Testis (tissue), 3 donors: Measurements from ENCODE around the gene LPP. TPM values are rescaled to one million over a fixed set of nuclear protein-coding genes. Genes with fewer than 3 reads are reported as not detected.

ENCODE experiments used
- DNase-seq: peaks from one replicate; pipeline ENCODE4 v3.0.0-alpha.2; 2019
- H3K27ac ChIP-seq, 2 donors: fragments of 200-600 bp; sonication (generic); one replicate each; pipeline ENCODE4 v1.5.1; 2019
- H3K27me3 ChIP-seq: fragments of 200-600 bp; sonication (generic); one replicate; pipeline ENCODE4 v1.5.1; 2019
- H3K36me3 ChIP-seq: fragments of 200-600 bp; sonication (generic); one replicate; pipeline ENCODE4 v1.5.1; 2017; ENCODE audit warnings: low read depth; ENCODE audit errors: missing control alignments
- H3K4me1 ChIP-seq: fragments of 200-600 bp; sonication (generic); one replicate; pipeline ENCODE4 v1.5.1; 2019
- H3K4me3 ChIP-seq, 2 donors: fragments of 200-600 bp; sonication (generic); one replicate each; pipeline ENCODE4 v1.5.1; 2017 to 2019
- H3K9me3 ChIP-seq: fragments of 200-600 bp; sonication (generic); one replicate; pipeline ENCODE4 v1.5.1; 2017
- POLR2A ChIP-seq: fragments of 450-650 bp; IDR thresholded peaks from one replicate; pipeline ENCODE4 v1.6.1; 2017; ENCODE audit warnings: antibody characterized with exemption, mild to moderate bottlenecking, moderate library complexity
- WGBS, 2 donors: methylation state at CpG; one replicate each; pipeline ENCODE4 v1.1.5; 2018; 5-methylcytosine and 5-hydroxymethylcytosine counted together
- intact Hi-C: fragments of 100-400 bp; cut with DNase I; formaldehyde crosslinking; loops from one replicate; pipeline ENCODE4 v1.15.1; 2023; ENCODE audit warnings: low total_unique reads
- polyA plus RNA-seq: library from polyadenylated mRNA; stranded (reverse); fragments of 350-450 nt; fragmentation: Illumina TruSeq; extraction: RNeasy Lipid Tissue Mini Kit (QIAGEN cat#74804); gene quantifications from one replicate; pipeline ENCODE4 v1.2.3, GENCODE V29; 2014; ENCODE audit warnings: low read depth, low replicate concordance; ENCODE audit not compliant: insufficient read depth
- total RNA-seq, 2 donors: library from RNA; depleted of rRNA; stranded (reverse); fragments of >200 nt; gene quantifications; one replicate each; pipeline ENCODE4 v1.2.3, GENCODE V29; 2016
- TF ChIP-seq, protein P1 (sequence below), 3 experiments: fragments of 450-650 bp in 2 of 3; fragments of 200-600 bp in 1 of 3; sonication (generic) in 1 of 3; IDR thresholded peaks; one replicate each; pipeline ENCODE4 v1.5.1; 2016 to 2019; ENCODE audit warnings: antibody characterized with exemption in 3 of 3, mild to moderate bottlenecking in 2 of 3, moderate library complexity in 1 of 3

Gene LPP
- total and polyA plus RNA-seq, 3 donors from 2014 or later, result 89.9 to 135 (median 132) TPM

GRCh38 chr3:188230962-188231361 lies 77.0 kb downstream of the LPP start:
- Histone ChIP-seq H3K27ac (no peak overlapping the region), H3K4me3 (no peak overlapping the region), H3K27me3 (no peaks in the 10 kb centered on the region), H3K9me3 (no peaks in the 10 kb centered on the region), H3K4me1 (no peaks in the 10 kb centered on the region), H3K36me3 (no peaks in the 10 kb centered on the region)
- TF ChIP-seq, protein P1, sequence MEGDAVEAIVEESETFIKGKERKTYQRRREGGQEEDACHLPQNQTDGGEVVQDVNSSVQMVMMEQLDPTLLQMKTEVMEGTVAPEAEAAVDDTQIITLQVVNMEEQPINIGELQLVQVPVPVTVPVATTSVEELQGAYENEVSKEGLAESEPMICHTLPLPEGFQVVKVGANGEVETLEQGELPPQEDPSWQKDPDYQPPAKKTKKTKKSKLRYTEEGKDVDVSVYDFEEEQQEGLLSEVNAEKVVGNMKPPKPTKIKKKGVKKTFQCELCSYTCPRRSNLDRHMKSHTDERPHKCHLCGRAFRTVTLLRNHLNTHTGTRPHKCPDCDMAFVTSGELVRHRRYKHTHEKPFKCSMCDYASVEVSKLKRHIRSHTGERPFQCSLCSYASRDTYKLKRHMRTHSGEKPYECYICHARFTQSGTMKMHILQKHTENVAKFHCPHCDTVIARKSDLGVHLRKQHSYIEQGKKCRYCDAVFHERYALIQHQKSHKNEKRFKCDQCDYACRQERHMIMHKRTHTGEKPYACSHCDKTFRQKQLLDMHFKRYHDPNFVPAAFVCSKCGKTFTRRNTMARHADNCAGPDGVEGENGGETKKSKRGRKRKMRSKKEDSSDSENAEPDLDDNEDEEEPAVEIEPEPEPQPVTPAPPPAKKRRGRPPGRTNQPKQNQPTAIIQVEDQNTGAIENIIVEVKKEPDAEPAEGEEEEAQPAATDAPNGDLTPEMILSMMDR (IDR thresholded peaks at IDR 0.05), result no peak
- TF ChIP-seq POLR2A, result no peak
- intact Hi-C loops, result no loop called here
- no peak for DNase-seq
- WGBS, 2 donors, result 75 to 81% methylated on average over 5 of the region's 5 CpGs

DNA sequence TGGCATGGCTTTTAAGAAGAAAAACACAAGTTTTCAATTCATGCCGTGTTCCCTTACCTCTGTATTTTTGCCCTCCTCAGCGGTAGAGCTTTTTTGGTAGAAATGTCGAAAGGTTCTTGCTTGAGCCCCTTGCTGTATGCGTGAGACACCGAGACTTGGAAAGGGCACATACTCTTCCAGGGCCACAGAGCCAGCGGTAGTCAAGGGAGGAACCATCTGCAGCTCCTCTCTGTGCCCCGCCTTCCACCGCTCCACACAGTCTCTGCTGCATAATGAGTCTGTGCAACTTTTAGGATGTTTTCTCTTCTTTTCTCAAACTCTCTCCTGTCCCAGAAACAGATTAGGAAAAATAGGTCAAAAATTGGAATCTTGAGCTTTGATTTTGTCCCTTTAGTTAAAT lies 77.5 kb downstream of the LPP start:
- Histone ChIP-seq H3K36me3 (no peaks in the 10 kb centered on the region), H3K4me1 (no peaks in the 10 kb centered on the region), H3K27me3 (no peaks in the 10 kb centered on the region), H3K27ac (no peak overlapping the region), H3K9me3 (no peaks in the 10 kb centered on the region), H3K4me3 (no peak overlapping the region)
- WGBS, 2 donors, result 92 to 96% methylated on average over 8 of the region's 8 CpGs
- intact Hi-C loops, result no loop called here
- TF ChIP-seq POLR2A, result no peak
- TF ChIP-seq, protein P1 (IDR thresholded peaks at IDR 0.05), result no peak
- DNase-seq, result no peak

DNA sequence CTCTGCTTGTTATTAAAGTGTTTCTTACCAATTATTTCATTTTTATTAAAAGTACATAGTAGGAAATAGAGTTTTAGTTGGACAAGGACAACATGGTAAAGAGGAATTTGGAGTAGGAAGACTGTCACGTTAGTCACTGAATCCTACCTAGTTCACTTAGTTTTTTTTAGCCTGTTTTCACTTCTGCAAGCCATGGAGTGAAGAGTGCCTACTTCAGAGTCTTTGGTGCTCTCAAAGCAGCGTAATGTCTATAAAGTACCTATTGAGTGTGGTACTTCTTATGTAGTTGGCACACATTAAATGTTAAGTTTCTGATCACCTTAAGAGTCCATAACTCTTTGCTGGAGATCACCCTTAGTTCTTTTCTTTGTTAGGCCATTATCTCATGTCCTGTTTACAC lies 78.7 kb downstream of the LPP start:
- intact Hi-C loops, result no loop called here
- Histone ChIP-seq H3K4me1 (no peaks in the 10 kb centered on the region), H3K27me3 (no peaks in the 10 kb centered on the region), H3K27ac (no peak overlapping the region), H3K9me3 (no peaks in the 10 kb centered on the region), H3K4me3 (no peak overlapping the region), H3K36me3 (no peaks in the 10 kb centered on the region)
- no peak for DNase-seq
- 50 to 92% methylated on average over 2 of the region's 2 CpGs for WGBS, 2 donors
- TF ChIP-seq, protein P1 (IDR thresholded peaks at IDR 0.05), result no peak
- TF ChIP-seq POLR2A, result no peak

DNA sequence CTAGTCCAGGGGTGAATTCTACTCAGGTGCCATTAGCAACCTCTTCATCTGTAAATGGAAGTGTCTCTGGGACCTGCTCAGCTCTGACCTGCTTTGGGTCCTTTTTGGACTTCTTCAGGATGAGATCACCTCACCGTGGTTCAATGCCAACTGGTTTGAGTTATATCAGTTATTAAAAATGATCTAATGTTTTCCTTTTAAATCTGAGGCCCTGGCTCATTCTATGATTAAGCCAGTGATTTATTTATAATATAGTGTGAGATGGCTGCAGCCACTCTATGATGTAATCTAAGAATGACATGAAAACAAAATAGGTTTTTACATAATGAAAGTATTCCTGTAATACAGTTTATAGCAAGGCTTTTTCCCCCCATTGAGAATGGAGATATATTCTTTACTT lies 79.4 kb downstream of the LPP start:
- H3K9me3 ChIP-seq, result no peaks in the 10 kb centered on the region
- TF ChIP-seq, protein P1 (IDR thresholded peaks at IDR 0.05), result no peak
- no peak for TF ChIP-seq POLR2A
- intact Hi-C loops, result no loop called here
- H3K4me1 ChIP-seq, result no peaks in the 10 kb centered on the region
- H3K36me3 ChIP-seq, result no peaks in the 10 kb centered on the region
- H3K4me3 ChIP-seq, result no peak overlapping the region
- no peak for DNase-seq
- 85 to 87% methylated on average over 1 of the region's 1 CpG for WGBS, 2 donors
- H3K27ac ChIP-seq, result no peak overlapping the region
- H3K27me3 ChIP-seq, result no peaks in the 10 kb centered on the region

- H3K9me3 ChIP-seq, result no peaks in the 10 kb centered on the region
- DNase-seq, result no peak
- H3K4me3 ChIP-seq, result no peak overlapping the region
- no peaks in the 10 kb centered on the region for H3K27me3 ChIP-seq
- H3K36me3 ChIP-seq, result no peaks in the 10 kb centered on the region
- TF ChIP-seq, protein P1 (IDR thresholded peaks at IDR 0.05), result no peak
- no peak for TF ChIP-seq POLR2A
- intact Hi-C loops, result no loop called here
- no peaks in the 10 kb centered on the region for H3K4me1 ChIP-seq
- 92 to 94% methylated on average over 3 of the region's 3 CpGs for WGBS, 2 donors
- no peak overlapping the region for H3K27ac ChIP-seq
These were observed 80.2 kb downstream of the LPP start for GRCh38 chr3:188234132-188234531.
